Caco-2 (cell line): Measurements from ENCODE around the gene ZNRD2. TPM values are rescaled to one million over a fixed set of nuclear protein-coding genes. Genes with fewer than 3 reads are reported as not detected.

Source experiments
- BruUV-seq: library from RNA; stranded (reverse); fragments of 400-500 nt; replicated peaks from 2 replicates; lab custom pipeline; 2021; lab: Mats Ljungman, UMichigan
- CTCF ChIA-PET: fragments of 300-600 bp; sonication (Branson Sonifier 250); formaldehyde crosslinking; loops from one replicate; lab custom pipeline; 2022; ENCODE audit warnings: antibody characterized with exemption; lab: Charles Lee
- POLR2A ChIA-PET: fragments of 300-600 bp; sonication (Branson Sonifier 250); formaldehyde crosslinking; loops from one replicate; lab custom pipeline; 2022; ENCODE audit warnings: antibody characterized with exemption; lab: Charles Lee
- DNase-seq, 2 experiments: peaks; one replicate each; pipeline versions ENCODE4 v3.0.0 to v3.0.0-alpha.2; 2020 to 2022
- H3K27me3 ChIP-seq: replicated peaks from 2 replicates; pipeline ENCODE4 v1.6.0; 2011; ENCODE audit warnings: low read length; ENCODE audit not compliant: control insufficient read depth, insufficient read depth
- H3K36me3 ChIP-seq: 2 replicates; pipeline ENCODE4 v1.5.1; 2011; ENCODE audit warnings: low read length; ENCODE audit not compliant: control insufficient read depth, insufficient read depth
- H3K4me1 ChIP-seq: fragments of 250-450 bp; sonication (Bioruptor Pico); 2 replicates; pipeline ENCODE4 v1.5.1; 2020; ENCODE audit warnings: mild to moderate bottlenecking
- H3K4me3 ChIP-seq: 2 replicates; pipeline ENCODE4 v1.5.1; 2011; ENCODE audit warnings: low read depth, mild to moderate bottlenecking, control low read depth, low read length
- H3K9me3 ChIP-seq: fragments of 250-450 bp; sonication (Bioruptor Pico); 2 replicates; pipeline ENCODE4 v1.5.1; 2020; ENCODE audit warnings: mild to moderate bottlenecking, moderate library complexity
- H3K27ac Mint-ChIP-seq: one replicate; pipeline ENCODE4 v1.8.0; 2022; ENCODE audit warnings: mixed read lengths; ENCODE audit not compliant: unreplicated experiment
- H3K27me3 Mint-ChIP-seq: one replicate; pipeline ENCODE4 v1.8.0; 2022; ENCODE audit warnings: mixed read lengths; ENCODE audit not compliant: insufficient read depth, unreplicated experiment
- H3K36me3 Mint-ChIP-seq: one replicate; pipeline ENCODE4 v1.8.0; 2022; ENCODE audit warnings: mild to moderate bottlenecking, mixed read lengths; ENCODE audit not compliant: insufficient read depth, unreplicated experiment
- H3K4me1 Mint-ChIP-seq: one replicate; pipeline ENCODE4 v1.8.0; 2022; ENCODE audit warnings: low read depth, mixed read lengths; ENCODE audit not compliant: unreplicated experiment
- H3K4me3 Mint-ChIP-seq: one replicate; pipeline ENCODE4 v1.8.0; 2022; ENCODE audit warnings: mild to moderate bottlenecking, moderate library complexity, mixed read lengths; ENCODE audit not compliant: unreplicated experiment
- H3K9me3 Mint-ChIP-seq: one replicate; pipeline ENCODE4 v1.8.0; 2022; ENCODE audit warnings: mixed read lengths; ENCODE audit not compliant: unreplicated experiment
- intact Hi-C: fragments of 100-400 bp; cut with micrococcal nuclease; formaldehyde crosslinking; loops from one replicate; pipeline ENCODE4 v1.10.0; 2022; ENCODE audit not compliant: unreplicated experiment
- total RNA-seq: library from RNA; stranded (reverse); gene quantifications from 2 replicates; pipeline ENCODE4 v1.2.3, GENCODE V29; 2022
- TF ChIP-seq, protein P1 (sequence below), 2 experiments: fragments of 200-600 bp in 1 of 2; IDR thresholded peaks; 1 replicate in 1 of 2; 2 replicates in 1 of 2; pipeline versions ENCODE4 v1.5.1 to v1.8.0; 2011 to 2022; ENCODE audit warnings: antibody characterized with exemption in 1 of 2, control low read depth in 1 of 2, inconsistent platforms in 1 of 2, low read depth in 1 of 2, low read length in 1 of 2, mild to moderate bottlenecking in 1 of 2, moderate library complexity in 1 of 2; ENCODE audit not compliant: insufficient read depth in 1 of 2, severe bottlenecking in 1 of 2, unreplicated experiment in 1 of 2

ZNRD2 gene
- total RNA-seq, 1 experiment from 2014 or later: 53.9 TPM

DNA sequence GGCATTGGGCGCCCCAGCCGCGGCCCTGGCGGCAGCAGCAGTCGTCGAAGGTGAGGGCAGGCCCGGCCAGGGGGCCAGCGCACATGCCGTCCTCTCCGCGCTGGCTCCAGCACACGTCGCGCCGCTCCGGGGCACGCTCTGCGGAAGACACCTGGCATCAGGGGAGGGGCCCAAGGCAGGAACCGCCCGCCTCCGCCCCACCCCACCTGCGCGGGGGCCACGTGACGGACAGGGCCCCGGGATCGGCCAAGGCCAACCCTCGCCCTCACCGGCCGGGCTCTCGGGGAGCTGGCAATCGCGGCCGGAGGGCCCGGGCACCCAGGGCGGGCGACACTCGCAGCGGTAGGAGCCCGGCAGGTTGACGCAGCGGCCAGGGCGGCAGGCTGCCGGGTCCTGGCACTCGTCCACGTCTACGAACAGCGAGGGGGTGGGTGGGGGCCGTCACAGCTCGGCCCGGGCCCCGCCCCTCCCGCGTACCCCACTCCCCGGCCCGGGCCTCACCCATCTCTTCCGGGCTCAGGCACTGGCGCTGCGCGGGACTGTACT, 30.5 kb upstream of the ZNRD2 start:
- intact Hi-C loops: loop anchor here (2.0 kb wide), 1 partner anchor 31 kb away; the partner anchor contains the start of gene ZNRD2
- Mint-ChIP-seq H3K27ac (no peak overlapping the region), H3K4me1 (peaks cover 27% of the 10 kb centered on the region), H3K4me3 (peak overlapping the region; percentile 63), H3K27me3 (no peaks in the 10 kb centered on the region), H3K36me3 (peaks cover 72% of the 10 kb centered on the region), H3K9me3 (no peaks in the 10 kb centered on the region)
- no TSS peak for BruUV-seq
- Histone ChIP-seq H3K4me3 (peak overlapping the region; percentile 21; the same call in 1 of the 2 replicates), H3K36me3 (peaks cover 7% of the 10 kb centered on the region; the same call in 1 of the 2 replicates), H3K27me3 (no peaks in the 10 kb centered on the region), H3K4me1 (peaks cover 13% of the 10 kb centered on the region), H3K9me3 (no peaks in the 10 kb centered on the region)
- TF ChIP-seq, protein P1, sequence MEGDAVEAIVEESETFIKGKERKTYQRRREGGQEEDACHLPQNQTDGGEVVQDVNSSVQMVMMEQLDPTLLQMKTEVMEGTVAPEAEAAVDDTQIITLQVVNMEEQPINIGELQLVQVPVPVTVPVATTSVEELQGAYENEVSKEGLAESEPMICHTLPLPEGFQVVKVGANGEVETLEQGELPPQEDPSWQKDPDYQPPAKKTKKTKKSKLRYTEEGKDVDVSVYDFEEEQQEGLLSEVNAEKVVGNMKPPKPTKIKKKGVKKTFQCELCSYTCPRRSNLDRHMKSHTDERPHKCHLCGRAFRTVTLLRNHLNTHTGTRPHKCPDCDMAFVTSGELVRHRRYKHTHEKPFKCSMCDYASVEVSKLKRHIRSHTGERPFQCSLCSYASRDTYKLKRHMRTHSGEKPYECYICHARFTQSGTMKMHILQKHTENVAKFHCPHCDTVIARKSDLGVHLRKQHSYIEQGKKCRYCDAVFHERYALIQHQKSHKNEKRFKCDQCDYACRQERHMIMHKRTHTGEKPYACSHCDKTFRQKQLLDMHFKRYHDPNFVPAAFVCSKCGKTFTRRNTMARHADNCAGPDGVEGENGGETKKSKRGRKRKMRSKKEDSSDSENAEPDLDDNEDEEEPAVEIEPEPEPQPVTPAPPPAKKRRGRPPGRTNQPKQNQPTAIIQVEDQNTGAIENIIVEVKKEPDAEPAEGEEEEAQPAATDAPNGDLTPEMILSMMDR (IDR thresholded peaks at IDR 0.05; ENCODE audit: insufficient read depth in 1 of 2, low read depth in 1 of 2, low read length in 1 of 2, severe bottlenecking in 1 of 2, unreplicated experiment in 1 of 2): no peak
- ChIA-PET CTCF (interaction anchor here (1.0 to 2.7 kb wide), 3 partner anchors 10 to 30 kb away, joined by 3 to 18 read pairs (median 4); partner anchors contain the start of gene ZNRD2), POLR2A (no interaction called here)
- DNase-seq: no peak

DNA sequence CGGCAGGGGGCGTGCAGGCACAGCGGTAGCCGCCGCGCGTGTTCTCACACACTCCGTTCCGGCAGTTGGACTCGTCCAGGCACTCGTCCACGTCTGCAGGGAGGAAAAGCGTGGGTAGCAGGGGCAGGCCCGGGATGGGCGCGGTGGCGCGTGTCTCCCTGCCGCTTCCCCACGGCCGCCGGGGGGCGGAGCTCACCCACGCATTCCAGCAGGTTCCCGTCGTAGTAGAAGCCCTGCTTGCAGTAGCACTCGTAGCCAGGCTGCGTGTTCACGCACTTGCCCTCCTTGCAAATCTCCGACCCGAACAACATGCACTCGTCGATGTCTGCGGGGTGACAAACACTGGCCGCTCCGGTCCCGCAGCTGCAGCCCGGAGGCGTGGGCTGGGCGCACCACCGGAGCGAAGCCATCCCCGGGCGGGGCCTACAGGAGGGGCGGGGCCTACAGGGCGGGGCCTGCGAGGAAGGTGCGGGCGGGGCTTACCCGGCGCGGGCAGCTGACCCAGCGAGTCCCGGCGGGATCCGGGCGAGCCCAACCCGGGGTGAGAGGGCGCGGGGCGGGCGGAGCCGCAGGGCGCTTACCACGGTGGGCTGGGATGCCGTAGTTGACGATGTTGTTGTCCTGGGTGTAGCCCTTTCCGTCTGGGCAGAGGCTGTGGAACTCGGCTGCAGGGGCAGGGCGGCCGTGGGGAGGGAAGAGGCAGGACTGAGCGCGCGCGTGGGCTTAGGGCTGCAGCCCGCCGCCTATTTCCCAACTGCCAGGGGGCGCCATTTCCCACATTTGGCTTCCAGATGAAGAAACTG, 29.8 kb upstream of the ZNRD2 start:
- Mint-ChIP-seq H3K27ac (peak overlapping the region; percentile 46), H3K4me1 (peaks cover 33% of the 10 kb centered on the region), H3K9me3 (no peaks in the 10 kb centered on the region), H3K36me3 (peaks cover 66% of the 10 kb centered on the region), H3K27me3 (no peaks in the 10 kb centered on the region), H3K4me3 (peak overlapping the region; percentile 63)
- H3K9me3 ChIP-seq: no peaks in the 10 kb centered on the region
- peaks cover 7% of the 10 kb centered on the region; the same call in 1 of the 2 replicates for H3K36me3 ChIP-seq
- peaks cover 14% of the 10 kb centered on the region for H3K4me1 ChIP-seq
- no peaks in the 10 kb centered on the region for H3K27me3 ChIP-seq
- TF ChIP-seq, protein P1 (IDR thresholded peaks at IDR 0.05; ENCODE audit: insufficient read depth in 1 of 2, low read depth in 1 of 2, low read length in 1 of 2, severe bottlenecking in 1 of 2, unreplicated experiment in 1 of 2): peak; percentile 64
- H3K4me3 ChIP-seq: peak overlapping the region; percentile 21
- ChIA-PET CTCF (interaction anchor here (0.6 to 2.7 kb wide), 7 partner anchors 11 to 68 kb away, joined by 3 to 23 read pairs (median 3); partner anchors contain the start of genes FAM89B, SCYL1 and ZNRD2), POLR2A (no interaction called here)
- no TSS peak for BruUV-seq
- intact Hi-C loops: loop anchor here (1.0 to 2.0 kb wide), 2 partner anchors 12 to 30 kb away; partner anchors contain the start of gene ZNRD2
- DNase-seq: peak; percentile 71 to 74
